ENCODE results near the gene THAP12. TPM values are rescaled to one million over a fixed set of nuclear protein-coding genes. Genes with fewer than 3 reads are reported as not detected.

The THAP12 gene
- total and polyA plus RNA-seq, 2 donors (not counting 1 experiment from before 2014, with no cell fraction given): 39.5 to 57.9 TPM

GRCh38 chr11:76327756-76328388 is 53.1 kb downstream of the THAP12 start:
- no peak overlapping the region for H3K4me2 ChIP-seq (ENCODE audit: extremely low read depth, insufficient read depth, low read length)
- no peaks in the 10 kb centered on the region for H3K9me3 ChIP-seq (ENCODE audit: control insufficient read depth, insufficient read depth, low read depth, low read length)
- no peaks in the 10 kb centered on the region for H3K36me3 ChIP-seq (ENCODE audit: control insufficient read depth, insufficient read depth, low read length)
- no peaks in the 10 kb centered on the region for H3K79me2 ChIP-seq (ENCODE audit: control insufficient read depth, insufficient read depth, low read length)
- H3K27ac ChIP-seq (ENCODE audit: insufficient read depth, low read length): no peak overlapping the region
- H3K4me3 ChIP-seq (replicated peaks in 1 of 4; ENCODE audit: control extremely low read depth in 1 of 4, insufficient read depth in 1 of 4, low read depth in 3 of 4, low read length in 4 of 4): no peak overlapping the region
- no peak for DNase-seq (ENCODE audit: low read depth in 2 of 2)
- H3K4me1 ChIP-seq (ENCODE audit: control insufficient read depth, extremely low read depth, insufficient read depth, low read length): peaks cover 7% of the 10 kb centered on the region
- H3K9ac ChIP-seq (ENCODE audit: insufficient read depth, low read length): no peak overlapping the region
- no peak overlapping the region for H2AFZ ChIP-seq (ENCODE audit: low read length)
- H4K20me1 ChIP-seq (ENCODE audit: control insufficient read depth, extremely low read depth, insufficient read depth, low read length): no peaks in the 10 kb centered on the region
- H3K27me3 ChIP-seq (ENCODE audit: control insufficient read depth, insufficient read depth, low read length): peaks cover 5% of the 10 kb centered on the region
- TF ChIP-seq EZH2 (IDR thresholded peaks at IDR 0.05; ENCODE audit: low read length, missing control alignments): no peak
- TF ChIP-seq, protein P1, sequence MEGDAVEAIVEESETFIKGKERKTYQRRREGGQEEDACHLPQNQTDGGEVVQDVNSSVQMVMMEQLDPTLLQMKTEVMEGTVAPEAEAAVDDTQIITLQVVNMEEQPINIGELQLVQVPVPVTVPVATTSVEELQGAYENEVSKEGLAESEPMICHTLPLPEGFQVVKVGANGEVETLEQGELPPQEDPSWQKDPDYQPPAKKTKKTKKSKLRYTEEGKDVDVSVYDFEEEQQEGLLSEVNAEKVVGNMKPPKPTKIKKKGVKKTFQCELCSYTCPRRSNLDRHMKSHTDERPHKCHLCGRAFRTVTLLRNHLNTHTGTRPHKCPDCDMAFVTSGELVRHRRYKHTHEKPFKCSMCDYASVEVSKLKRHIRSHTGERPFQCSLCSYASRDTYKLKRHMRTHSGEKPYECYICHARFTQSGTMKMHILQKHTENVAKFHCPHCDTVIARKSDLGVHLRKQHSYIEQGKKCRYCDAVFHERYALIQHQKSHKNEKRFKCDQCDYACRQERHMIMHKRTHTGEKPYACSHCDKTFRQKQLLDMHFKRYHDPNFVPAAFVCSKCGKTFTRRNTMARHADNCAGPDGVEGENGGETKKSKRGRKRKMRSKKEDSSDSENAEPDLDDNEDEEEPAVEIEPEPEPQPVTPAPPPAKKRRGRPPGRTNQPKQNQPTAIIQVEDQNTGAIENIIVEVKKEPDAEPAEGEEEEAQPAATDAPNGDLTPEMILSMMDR (conservative IDR thresholded peaks at IDR 0.05 in 1 of 2, IDR thresholded peaks at IDR 0.05 in 1 of 2; ENCODE audit: low read depth in 1 of 2, low read length in 2 of 2): no peak

DNA sequence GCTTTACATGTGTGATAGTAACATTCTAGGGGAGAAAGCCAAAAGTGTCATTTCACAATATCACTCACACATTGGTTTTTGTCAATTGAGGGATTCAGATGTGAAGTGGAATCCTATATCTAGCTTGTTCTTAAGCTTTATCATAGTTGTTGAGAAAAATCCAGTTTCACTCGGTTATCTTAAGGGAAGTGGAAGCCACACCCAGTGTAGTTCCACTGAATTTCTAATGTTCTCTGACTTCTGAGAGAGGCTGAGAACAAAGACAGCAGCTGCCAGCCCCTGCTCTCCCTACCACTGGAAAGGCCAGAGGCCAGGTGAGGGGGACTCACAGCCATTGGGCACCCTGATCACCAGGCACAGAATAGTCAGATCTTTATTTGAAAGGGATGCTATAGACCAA is 53.7 kb downstream of the THAP12 start:
- Histone ChIP-seq H3K9me3 (ENCODE audit: control insufficient read depth, insufficient read depth, low read depth, low read length) (no peaks in the 10 kb centered on the region), H3K27me3 (ENCODE audit: control insufficient read depth, insufficient read depth, low read length) (peaks cover 5% of the 10 kb centered on the region), H3K79me2 (ENCODE audit: control insufficient read depth, insufficient read depth, low read length) (no peaks in the 10 kb centered on the region), H3K9ac (ENCODE audit: insufficient read depth, low read length) (no peak overlapping the region), H4K20me1 (ENCODE audit: control insufficient read depth, extremely low read depth, insufficient read depth, low read length) (no peaks in the 10 kb centered on the region), H2AFZ (ENCODE audit: low read length) (no peak overlapping the region), H3K27ac (ENCODE audit: insufficient read depth, low read length) (no peak overlapping the region), H3K4me1 (ENCODE audit: control insufficient read depth, extremely low read depth, insufficient read depth, low read length) (peaks cover 7% of the 10 kb centered on the region), H3K4me2 (ENCODE audit: extremely low read depth, insufficient read depth, low read length) (no peak overlapping the region), H3K4me3 (replicated peaks in 1 of 4; ENCODE audit: control extremely low read depth in 1 of 4, insufficient read depth in 1 of 4, low read depth in 3 of 4, low read length in 4 of 4) (no peak overlapping the region), H3K36me3 (ENCODE audit: control insufficient read depth, insufficient read depth, low read length) (no peaks in the 10 kb centered on the region)
- DNase-seq (ENCODE audit: low read depth in 2 of 2): no peak
- no peak for TF ChIP-seq EZH2 (IDR thresholded peaks at IDR 0.05; ENCODE audit: low read length, missing control alignments)
- TF ChIP-seq, protein P1 (conservative IDR thresholded peaks at IDR 0.05 in 1 of 2, IDR thresholded peaks at IDR 0.05 in 1 of 2; ENCODE audit: low read depth in 1 of 2, low read length in 2 of 2): no peak

- Histone ChIP-seq H3K27ac (ENCODE audit: insufficient read depth, low read length) (no peak overlapping the region), H3K36me3 (ENCODE audit: control insufficient read depth, insufficient read depth, low read length) (no peaks in the 10 kb centered on the region), H3K4me1 (ENCODE audit: control insufficient read depth, extremely low read depth, insufficient read depth, low read length) (peaks cover 7% of the 10 kb centered on the region), H3K27me3 (ENCODE audit: control insufficient read depth, insufficient read depth, low read length) (peaks cover 9% of the 10 kb centered on the region), H2AFZ (ENCODE audit: low read length) (no peak overlapping the region), H3K9me3 (ENCODE audit: control insufficient read depth, insufficient read depth, low read depth, low read length) (no peaks in the 10 kb centered on the region), H3K9ac (ENCODE audit: insufficient read depth, low read length) (no peak overlapping the region), H3K4me2 (ENCODE audit: extremely low read depth, insufficient read depth, low read length) (no peak overlapping the region), H3K4me3 (replicated peaks in 1 of 4; ENCODE audit: control extremely low read depth in 1 of 4, insufficient read depth in 1 of 4, low read depth in 3 of 4, low read length in 4 of 4) (no peak overlapping the region), H4K20me1 (ENCODE audit: control insufficient read depth, extremely low read depth, insufficient read depth, low read length) (no peaks in the 10 kb centered on the region), H3K79me2 (ENCODE audit: control insufficient read depth, insufficient read depth, low read length) (no peaks in the 10 kb centered on the region)
- TF ChIP-seq EZH2 (IDR thresholded peaks at IDR 0.05; ENCODE audit: low read length, missing control alignments): no peak
- TF ChIP-seq, protein P1 (conservative IDR thresholded peaks at IDR 0.05 in 1 of 2, IDR thresholded peaks at IDR 0.05 in 1 of 2; ENCODE audit: low read depth in 1 of 2, low read length in 2 of 2): no peak
- no peak for DNase-seq (ENCODE audit: low read depth in 2 of 2)
These were observed 55.7 kb downstream of the THAP12 start for GRCh38 chr11:76325185-76325584.

Data from fibroblast of lung (primary cell).